K562 (cell line): ENCODE data around the gene MRPS18B. TPM values are rescaled to one million over a fixed set of nuclear protein-coding genes. Genes with fewer than 3 reads are reported as not detected.

Experiments used
- ADNP ChIP-seq: fragments of 200-800 bp; sonication (Bioruptor generic); IDR thresholded peaks from 2 replicates; pipeline ENCODE4 v1.6.1; 2016; ENCODE audit warnings: missing genetic modification characterization, missing compliant biosample characterization
- ARID3A ChIP-seq: IDR thresholded peaks from 2 replicates; pipeline ENCODE4 v1.6.1; 2012; ENCODE audit warnings: low read depth, low read length, improper control_type of control experiment, borderline replicate concordance
- CTBP1 ChIP-seq: fragments of 450-650 bp; IDR thresholded peaks from 2 replicates; pipeline ENCODE4 v1.6.1; 2016; ENCODE audit warnings: borderline replicate concordance
- ETS1 ChIP-seq: conservative IDR thresholded peaks from 2 replicates; pipeline ENCODE4 v1.6.1; 2011; ENCODE audit warnings: low read depth, mild to moderate bottlenecking, low read length; ENCODE audit not compliant: control insufficient read depth
- ETV1 ChIP-seq: fragments of 450-650 bp; conservative IDR thresholded peaks from 2 replicates; pipeline ENCODE4 v1.6.1; 2016; ENCODE audit warnings: missing genetic modification characterization, control low read depth, low read depth, missing compliant biosample characterization
- ETV5 ChIP-seq: sonication (generic); formaldehyde crosslinking; IDR thresholded peaks from 2 replicates; pipeline ENCODE4 v1.4.0; 2020; ENCODE audit warnings: low read depth, mild to moderate bottlenecking, missing genetic modification reagents
- HIVEP1 ChIP-seq: fragments of 250-450 bp; sonication (Bioruptor Pico); IDR thresholded peaks from 2 replicates; pipeline ENCODE4 v1.4.0; 2020; ENCODE audit warnings: mild to moderate bottlenecking
- IRF1 ChIP-seq: sonication (generic); formaldehyde crosslinking; IDR thresholded peaks from 2 replicates; pipeline ENCODE4 v1.8.0; 2022; ENCODE audit warnings: missing genetic modification reagents, mild to moderate bottlenecking, borderline replicate concordance
- MBD2 ChIP-seq: sonication (generic); IDR thresholded peaks from 2 replicates; pipeline ENCODE4 v1.6.1; 2016; ENCODE audit warnings: low read depth, borderline replicate concordance
- NONO ChIP-seq, 2 experiments: fragments of 200-400 bp in 1 of 2; fragments of 450-650 bp in 1 of 2; formaldehyde crosslinking in 1 of 2; IDR thresholded peaks; 2 replicates each; pipeline ENCODE4 v1.6.1; 2017; ENCODE audit warnings: low read depth in 2 of 2, mild to moderate bottlenecking in 2 of 2, moderate library complexity in 2 of 2, low read length in 1 of 2
- NR2C2 ChIP-seq, 2 experiments: fragments of 200-800 bp in 1 of 2; sonication (Bioruptor generic) in 1 of 2; sonication (generic) in 1 of 2; formaldehyde crosslinking in 1 of 2; IDR thresholded peaks; 2 replicates each; pipeline versions ENCODE4 v1.6.1 to v1.8.0; 2016 to 2022; ENCODE audit warnings: mild to moderate bottlenecking in 1 of 2, missing compliant biosample characterization in 1 of 2, missing genetic modification characterization in 1 of 2, missing genetic modification reagents in 1 of 2
- PKNOX1 ChIP-seq: fragments of 450-650 bp; IDR thresholded peaks from 2 replicates; pipeline ENCODE4 v1.6.1; 2016
- SRF ChIP-seq, 2 experiments: fragments of 250-450, 450-650 bp in 1 of 2; sonication (Bioruptor Pico) in 1 of 2; sonication (generic) in 1 of 2; formaldehyde crosslinking; IDR thresholded peaks; 2 replicates each; pipeline versions ENCODE4 v1.5.0 to v1.5.1; 2020 to 2022; ENCODE audit warnings: mild to moderate bottlenecking in 1 of 2, missing genetic modification reagents in 1 of 2
- TARDBP ChIP-seq: fragments of 450-650 bp; IDR thresholded peaks from 2 replicates; pipeline ENCODE4 v1.6.1; 2016
- TOE1 ChIP-seq, 2 experiments: fragments of 450-650 bp in 1 of 2; sonication (generic) in 1 of 2; formaldehyde crosslinking in 1 of 2; IDR thresholded peaks; 2 replicates each; pipeline versions ENCODE4 v1.7.1 to v1.8.0; 2016 to 2022; ENCODE audit warnings: borderline replicate concordance in 2 of 2, mild to moderate bottlenecking in 2 of 2, antibody characterized with exemption in 1 of 2, inconsistent platforms in 1 of 2, low read depth in 1 of 2, missing genetic modification reagents in 1 of 2, moderate library complexity in 1 of 2
- TRIM24 ChIP-seq, 2 experiments: fragments of 450-650 bp; IDR thresholded peaks; 2 replicates each; pipeline ENCODE4 v1.6.1; 2016
- TRIM25 ChIP-seq: fragments of 450-650 bp; IDR thresholded peaks from 2 replicates; pipeline ENCODE4 v1.7.0; 2016; ENCODE audit warnings: borderline replicate concordance
- ZNF830 ChIP-seq: fragments of 250-450 bp; sonication (Bioruptor Pico); IDR thresholded peaks from 2 replicates; pipeline ENCODE4 v1.5.0; 2021; ENCODE audit warnings: mild to moderate bottlenecking
- ZZZ3 ChIP-seq: fragments of 450-650 bp; IDR thresholded peaks from 2 replicates; pipeline ENCODE4 v1.6.1; 2016; ENCODE audit warnings: antibody characterized with exemption, mild to moderate bottlenecking, moderate library complexity
- polyA plus RNA-seq, 8 experiments: library from polyadenylated mRNA; depleted of rRNA in 4 of 8; stranded (reverse) in 5 of 8; unstranded in 3 of 8; fragments of >200 nt; fragmentation: Nextera tagmentation in 2 of 8; fragmentation: Illumina TruSeq in 1 of 8; extraction: Ambion mirVana in 2 of 8; extraction: Trizol in 1 of 8; gene quantifications; 2 replicates each; pipeline versions ENCODE4 v1.2.1 to v1.2.3, GENCODE V29; 2011 to 2014; ENCODE audit warnings: inconsistent platforms in 1 of 8, missing spikeins in 1 of 8
- total RNA-seq, 7 experiments: library from RNA; depleted of rRNA in 6 of 7; stranded (reverse); fragments of >200 nt in 6 of 7; fragmentation: Illumina TruSeq in 2 of 7; extraction: Trizol in 2 of 7; gene quantifications; 2 replicates each; pipeline versions ENCODE4 v1.2.1 to v1.2.3, GENCODE V29; 2011 to 2021; ENCODE audit warnings: low replicate concordance in 1 of 7

The MRPS18B gene
- total and polyA plus RNA-seq, 9 of the 15 experiments (the other 6 are each of a cell fraction or from before 2014, with no cell fraction given), result 132 to 383 (median 178) TPM

- TF ChIP-seq TOE1 (IDR thresholded peaks at IDR 0.05; ENCODE audit: borderline replicate concordance), result no peak
- peak; percentile 91 for TF ChIP-seq TOE1 (CRISPR knock-in tag; IDR thresholded peaks at IDR 0.05; ENCODE audit: borderline replicate concordance, low read depth)
- TF ChIP-seq ETV5 (CRISPR knock-in tag), result peak; percentile 88
- TF ChIP-seq ADNP, result no peak
- peak; percentile 21; the same call in 1 of the 2 replicates for TF ChIP-seq MBD2
- TF ChIP-seq ETV1 (tag), result peak; percentile 96
- peak in 1 of 2 experiments; percentile 85; a peak in 1 of 4 replicates for TF ChIP-seq NONO (IDR thresholded peaks at IDR 0.05; ENCODE audit: low read depth in 2 of 2, low read length in 1 of 2)
- TF ChIP-seq ZZZ3, result peak; percentile 75; the same call in 1 of the 2 replicates
- 0 out of 4 replicates have a peak, but pooled peaks of 1 of the 2 experiments have one; percentile 38 for TF ChIP-seq SRF (CRISPR knock-in tag; IDR thresholded peaks at IDR 0.05)
- no peak for TF ChIP-seq TRIM25
- peak; percentile 70; the same call in 1 of the 2 replicates for TF ChIP-seq ARID3A
- TF ChIP-seq TRIM24 (IDR thresholded peaks at IDR 0.05), result peak in 1 of 2 experiments; percentile 45; a peak in 1 of 4 replicates
- 0 out of 2 replicates have a peak, but pooled peaks have one; percentile 25 for TF ChIP-seq ZNF830 (CRISPR knock-in tag)
- TF ChIP-seq HIVEP1 (CRISPR knock-in tag), result no peak
- TF ChIP-seq ETS1, result peak; percentile 74
- peak; percentile 71 for TF ChIP-seq NR2C2 (CRISPR knock-in tag; IDR thresholded peaks at IDR 0.05)
- TF ChIP-seq NR2C2 (tag; IDR thresholded peaks at IDR 0.05), result peak; percentile 91
- TF ChIP-seq TARDBP, result no peak
- TF ChIP-seq IRF1 (CRISPR knock-in tag), result no peak
- peak; percentile 73 for TF ChIP-seq PKNOX1
- TF ChIP-seq CTBP1, result peak; percentile 43; the same call in 1 of the 2 replicates
Observed at GRCh38 chr6:30617565-30618269, at the start of gene MRPS18B (continued).
